ENCODE data around the gene TNS1.

- TF ChIP-seq SP1 (IDR thresholded peaks at IDR 0.05; ENCODE audit: low read depth) (no peak), MAX (IDR thresholded peaks at IDR 0.05) (no peak), RAD21 (IDR thresholded peaks at IDR 0.05; ENCODE audit: low read depth) (no peak), POLR2A (IDR thresholded peaks at IDR 0.05; ENCODE audit: borderline replicate concordance, extremely low read depth, insufficient read depth, insufficient read length) (no peak), JUND (IDR thresholded peaks at IDR 0.05) (no peak), ZNF274 (IDR thresholded peaks at IDR 0.05; ENCODE audit: low read depth, low read length) (no peak), POLR2AphosphoS5 (IDR thresholded peaks at IDR 0.05; ENCODE audit: low read depth, low read length) (no peak), EZH2 (IDR thresholded peaks at IDR 0.05) (no peak), ELF1 (IDR thresholded peaks at IDR 0.05; ENCODE audit: borderline replicate concordance, low read depth) (no peak)
- TF ChIP-seq, protein P1, sequence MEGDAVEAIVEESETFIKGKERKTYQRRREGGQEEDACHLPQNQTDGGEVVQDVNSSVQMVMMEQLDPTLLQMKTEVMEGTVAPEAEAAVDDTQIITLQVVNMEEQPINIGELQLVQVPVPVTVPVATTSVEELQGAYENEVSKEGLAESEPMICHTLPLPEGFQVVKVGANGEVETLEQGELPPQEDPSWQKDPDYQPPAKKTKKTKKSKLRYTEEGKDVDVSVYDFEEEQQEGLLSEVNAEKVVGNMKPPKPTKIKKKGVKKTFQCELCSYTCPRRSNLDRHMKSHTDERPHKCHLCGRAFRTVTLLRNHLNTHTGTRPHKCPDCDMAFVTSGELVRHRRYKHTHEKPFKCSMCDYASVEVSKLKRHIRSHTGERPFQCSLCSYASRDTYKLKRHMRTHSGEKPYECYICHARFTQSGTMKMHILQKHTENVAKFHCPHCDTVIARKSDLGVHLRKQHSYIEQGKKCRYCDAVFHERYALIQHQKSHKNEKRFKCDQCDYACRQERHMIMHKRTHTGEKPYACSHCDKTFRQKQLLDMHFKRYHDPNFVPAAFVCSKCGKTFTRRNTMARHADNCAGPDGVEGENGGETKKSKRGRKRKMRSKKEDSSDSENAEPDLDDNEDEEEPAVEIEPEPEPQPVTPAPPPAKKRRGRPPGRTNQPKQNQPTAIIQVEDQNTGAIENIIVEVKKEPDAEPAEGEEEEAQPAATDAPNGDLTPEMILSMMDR (IDR thresholded peaks at IDR 0.05 in 2 of 3, conservative IDR thresholded peaks at IDR 0.05 in 1 of 3; ENCODE audit: borderline replicate concordance in 1 of 3, insufficient read depth in 1 of 3, low read depth in 2 of 3, low read length in 2 of 3): no peak
Measured at GRCh38 chr2:217813828-217814227, 189.0 kb downstream of the TNS1 start.

Measured in HCT116 (cell line).